IMR-90 (cell line): ENCODE data around the gene NARF. TPM values are rescaled to one million over a fixed set of nuclear protein-coding genes. Genes with fewer than 3 reads are reported as not detected.

Experiments
- ATAC-seq: fragments of 200-7000 bp; cut with Tn5 transposase; 2 replicates; pipeline ENCODE4 v1.9.1; 2020; ENCODE audit warnings: low read depth, mild to moderate bottlenecking, moderate library complexity
- BruUV-seq: library from RNA; stranded (reverse); fragments of 400-500 nt; replicated peaks from 2 replicates; lab custom pipeline; 2021; lab: Mats Ljungman, UMichigan
- CTCF ChIA-PET: fragments of 300-600 bp; formaldehyde crosslinking; extraction: SDS; loops from one replicate; lab custom pipeline; 2021; ENCODE audit warnings: antibody characterized with exemption; lab: Yijun Ruan, JAX
- POLR2A ChIA-PET: fragments of 300-600 bp; sonication (Branson Sonifier 250); formaldehyde crosslinking; loops from one replicate; lab custom pipeline; 2022; ENCODE audit warnings: antibody characterized with exemption; ENCODE audit not compliant: unreplicated experiment; lab: Charles Lee
- DNase-seq: peaks from one replicate; pipeline ENCODE4 v3.0.0; 2013
- H2AFZ ChIP-seq: replicated peaks from 2 replicates; pipeline ENCODE3; 2013; ENCODE audit warnings: low read length, mild to moderate bottlenecking; ENCODE audit not compliant: poor library complexity
- H2AK5ac ChIP-seq: 2 replicates; pipeline ENCODE4 v1.6.1; 2013; ENCODE audit warnings: low read depth, low read length, inconsistent platforms
- H2AK9ac ChIP-seq: replicated peaks from 2 replicates; pipeline ENCODE3; 2013; ENCODE audit warnings: mild to moderate bottlenecking, low read depth, low read length, moderate library complexity; ENCODE audit not compliant: poor library complexity
- H2BK120ac ChIP-seq: 2 replicates; pipeline ENCODE4 v1.6.1; 2013; ENCODE audit warnings: low read depth, low read length, inconsistent platforms
- H2BK15ac ChIP-seq: 3 replicates; pipeline ENCODE4 v1.6.1; 2013; ENCODE audit warnings: low read depth, low read length, inconsistent platforms
- H2BK20ac ChIP-seq: 2 replicates; pipeline ENCODE4 v1.6.1; 2013; ENCODE audit warnings: low read depth, mild to moderate bottlenecking, inconsistent platforms, low read length, moderate library complexity
- H2BK5ac ChIP-seq: 2 replicates; pipeline ENCODE4 v1.6.1; 2013; ENCODE audit warnings: mild to moderate bottlenecking, low read depth, low read length, inconsistent platforms; ENCODE audit not compliant: poor library complexity, severe bottlenecking
- H3K14ac ChIP-seq: replicated peaks from 2 replicates; pipeline ENCODE4 v1.6.1; 2013; ENCODE audit warnings: low read depth, low read length, inconsistent platforms
- H3K18ac ChIP-seq: 2 replicates; pipeline ENCODE4 v1.6.1; 2013; ENCODE audit warnings: low read depth, low read length, control low read depth
- H3K23ac ChIP-seq: 2 replicates; pipeline ENCODE4 v1.6.1; 2013; ENCODE audit warnings: low read depth, low read length, inconsistent platforms
- H3K27ac ChIP-seq: 2 replicates; pipeline ENCODE4 v1.5.1; 2013; ENCODE audit warnings: mild to moderate bottlenecking, control low read depth, low read length; ENCODE audit not compliant: insufficient read depth
- H3K27me3 ChIP-seq: 2 replicates; pipeline ENCODE4 v1.6.1; 2013; ENCODE audit warnings: low read length; ENCODE audit not compliant: control insufficient read depth, insufficient read depth
- H3K36me3 ChIP-seq: 2 replicates; pipeline ENCODE4 v1.6.1; 2013; ENCODE audit warnings: low read length, mixed read lengths; ENCODE audit not compliant: control insufficient read depth, insufficient read depth
- H3K4ac ChIP-seq: 2 replicates; pipeline ENCODE4 v1.6.1; 2013; ENCODE audit warnings: low read depth, low read length, inconsistent platforms
- H3K4me1 ChIP-seq: 2 replicates; pipeline ENCODE4 v1.6.1; 2013; ENCODE audit warnings: low read length, mixed read lengths; ENCODE audit not compliant: control insufficient read depth, insufficient read depth
- H3K4me2 ChIP-seq: 2 replicates; pipeline ENCODE4 v1.6.1; 2013; ENCODE audit warnings: low read depth, mild to moderate bottlenecking, control low read depth, low read length, moderate library complexity
- H3K4me3 ChIP-seq: 2 replicates; pipeline ENCODE4 v1.5.1; 2013; ENCODE audit warnings: low read depth, mild to moderate bottlenecking, control low read depth, low read length, moderate library complexity; ENCODE audit not compliant: insufficient read depth
- H3K56ac ChIP-seq: 2 replicates; pipeline ENCODE4 v1.6.1; 2013; ENCODE audit warnings: low read length, inconsistent platforms; ENCODE audit not compliant: insufficient read depth; ENCODE audit errors: extremely low read depth
- H3K79me1 ChIP-seq, 2 experiments: 2 replicates each; pipeline ENCODE4 v1.6.1; 2013; ENCODE audit warnings: low read length in 2 of 2, inconsistent platforms in 1 of 2, low read depth in 1 of 2
- H3K9ac ChIP-seq: 2 replicates; pipeline ENCODE4 v1.6.1; 2013; ENCODE audit warnings: low read depth, low read length, control low read depth
- H3K9me1 ChIP-seq: 2 replicates; pipeline ENCODE4 v1.6.1; 2013; ENCODE audit warnings: low read length, inconsistent platforms; ENCODE audit not compliant: insufficient read depth
- H3K9me3 ChIP-seq: 2 replicates; pipeline ENCODE4 v1.6.1; 2013; ENCODE audit warnings: low read length; ENCODE audit not compliant: control insufficient read depth, insufficient read depth
- H4K20me1 ChIP-seq: 2 replicates; pipeline ENCODE4 v1.6.1; 2013; ENCODE audit warnings: low read length, inconsistent platforms; ENCODE audit not compliant: insufficient read depth
- H4K5ac ChIP-seq: 2 replicates; pipeline ENCODE4 v1.6.1; 2013; ENCODE audit warnings: mild to moderate bottlenecking, low read depth, low read length, control low read depth
- H4K8ac ChIP-seq, 2 experiments: 2 replicates each; pipeline ENCODE4 v1.6.1; 2013; ENCODE audit warnings: low read depth in 2 of 2, low read length in 2 of 2, control low read depth in 1 of 2, inconsistent platforms in 1 of 2
- H4K91ac ChIP-seq: 2 replicates; pipeline ENCODE4 v1.6.1; 2013; ENCODE audit warnings: low read depth, low read length, inconsistent platforms; ENCODE audit not compliant: insufficient read depth
- BHLHE40 ChIP-seq: fragments of 150-350 bp; IDR thresholded peaks from 2 replicates; pipeline ENCODE4 v1.6.1; 2016; ENCODE audit warnings: mild to moderate bottlenecking, low read depth, low read length
- CHD1 ChIP-seq: IDR thresholded peaks from 2 replicates; pipeline ENCODE4 v1.6.1; 2012; ENCODE audit warnings: low read depth, low read length, improper control_type of control experiment
- FOS ChIP-seq: fragments of 150-350 bp; IDR thresholded peaks from 2 replicates; pipeline ENCODE4 v1.6.1; 2016; ENCODE audit warnings: low read depth, low read length
- MXI1 ChIP-seq: IDR thresholded peaks from 2 replicates; pipeline ENCODE4 v1.6.1; 2012; ENCODE audit warnings: low read depth, mild to moderate bottlenecking, low read length, moderate library complexity, borderline replicate concordance
- NFE2L2 ChIP-seq: fragments of 150-350 bp; IDR thresholded peaks from 2 replicates; pipeline ENCODE4 v1.6.1; 2016; ENCODE audit warnings: low read depth, mild to moderate bottlenecking, low read length
- POLR2A ChIP-seq: IDR thresholded peaks from 2 replicates; pipeline ENCODE4 v1.6.1; 2012; ENCODE audit warnings: mild to moderate bottlenecking, low read depth, low read length
- RCOR1 ChIP-seq: IDR thresholded peaks from 2 replicates; pipeline ENCODE4 v1.6.1; 2012; ENCODE audit warnings: mild to moderate bottlenecking, low read length, improper control_type of control experiment; ENCODE audit not compliant: insufficient replicate concordance
- WGBS, 2 experiments: methylation state at CpG; one replicate each; pipeline versions ENCODE4 v1.1.5 to v1.1.7; 2013; ENCODE audit warnings: missing lambda C conversion rate in 2 of 2; ENCODE audit not compliant: insufficient read length in 1 of 2; ENCODE audit errors: extremely low coverage in 2 of 2; 5-methylcytosine and 5-hydroxymethylcytosine counted together
- dilution Hi-C: fragments of 300-500 bp; cut with HindIII; formaldehyde crosslinking; loops from one replicate; pipeline ENCODE4 v1.14.3; 2018; ENCODE audit warnings: low sequenced_read_pairs; ENCODE audit not compliant: unreplicated experiment
- in situ Hi-C: fragments of 300-500 bp; cut with MboI; formaldehyde crosslinking; loops from 3 replicates; pipeline ENCODE4 v1.14.3; 2019; ENCODE audit warnings: low sequenced_read_pairs, inconsistent platforms, mixed read lengths
- intact Hi-C: fragments of 100-400 bp; cut with micrococcal nuclease; formaldehyde crosslinking; loops from 2 replicates; pipeline ENCODE4 v1.10.0; 2022
- polyA plus RNA-seq, 3 experiments: library from polyadenylated mRNA; depleted of rRNA; stranded (reverse); fragments of >200 nt; gene quantifications; 2 replicates each; pipeline ENCODE4 v1.2.3, GENCODE V29; 2012; ENCODE audit warnings: low replicate concordance in 1 of 3
- total RNA-seq: library from RNA; depleted of rRNA; stranded (reverse); fragments of >200 nt; gene quantifications from 2 replicates; pipeline ENCODE4 v1.2.3, GENCODE V29; 2012
- TF ChIP-seq, protein P1 (sequence below): fragments of 150-350 bp; IDR thresholded peaks from 2 replicates; pipeline ENCODE4 v1.6.1; 2017; ENCODE audit warnings: mild to moderate bottlenecking, antibody characterized with exemption, low read length, low read depth

The NARF gene
- total and polyA plus RNA-seq, 2 of the 4 experiments (the other 2 are of a cell fraction): 83.7 to 94.8 TPM

- H3K9ac ChIP-seq: no peak overlapping the region
- no peak overlapping the region for H3K18ac ChIP-seq
- peaks cover 25% of the 10 kb centered on the region for H4K20me1 ChIP-seq
- H3K36me3 ChIP-seq: peaks cover 2% of the 10 kb centered on the region; the same call in 1 of the 2 replicates
- no peak overlapping the region for H2AK9ac ChIP-seq
- DNase-seq (no peak), ATAC-seq (no peak)
- H3K56ac ChIP-seq: no peak overlapping the region
- no peak for TF ChIP-seq MXI1
- no peak for TF ChIP-seq BHLHE40
- TF ChIP-seq, protein P1, sequence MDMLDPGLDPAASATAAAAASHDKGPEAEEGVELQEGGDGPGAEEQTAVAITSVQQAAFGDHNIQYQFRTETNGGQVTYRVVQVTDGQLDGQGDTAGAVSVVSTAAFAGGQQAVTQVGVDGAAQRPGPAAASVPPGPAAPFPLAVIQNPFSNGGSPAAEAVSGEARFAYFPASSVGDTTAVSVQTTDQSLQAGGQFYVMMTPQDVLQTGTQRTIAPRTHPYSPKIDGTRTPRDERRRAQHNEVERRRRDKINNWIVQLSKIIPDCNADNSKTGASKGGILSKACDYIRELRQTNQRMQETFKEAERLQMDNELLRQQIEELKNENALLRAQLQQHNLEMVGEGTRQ: no peak
- TF ChIP-seq CHD1: no peak
- TF ChIP-seq POLR2A: no peak
- no peak for TF ChIP-seq FOS
- no peak for TF ChIP-seq NFE2L2
- no peak for TF ChIP-seq RCOR1
- H3K27me3 ChIP-seq: no peaks in the 10 kb centered on the region
- no peak overlapping the region for H4K5ac ChIP-seq
- H3K4ac ChIP-seq: no peak overlapping the region
- H2AK5ac ChIP-seq: no peak overlapping the region
- no peak overlapping the region for H2BK5ac ChIP-seq
- no peaks in the 10 kb centered on the region for H3K9me3 ChIP-seq
- H4K91ac ChIP-seq: no peak overlapping the region
- BruUV-seq: no TSS peak
- dilution Hi-C loops (no loop called here), intact Hi-C loops (no loop called here), in situ Hi-C loops (no loop called here)
- POLR2A ChIA-PET: no interaction called here
- H3K4me3 ChIP-seq: no peak overlapping the region
- CTCF ChIA-PET: no interaction called here
- no CpG with 5 or more reads among the region's 4 CpGs for WGBS, 2 experiments
- H3K79me1 ChIP-seq: peaks cover 0 to 21% of the 10 kb centered on the region in 2 experiments; a peak in 2 of 4 replicates
- H3K14ac ChIP-seq: no peak overlapping the region
- no peaks in the 10 kb centered on the region for H3K4me1 ChIP-seq
- 0 out of 2 replicates have a peak, but pooled peaks cover 4% of the 10 kb centered on the region for H3K9me1 ChIP-seq
- no peak overlapping the region for H2BK120ac ChIP-seq
- H3K27ac ChIP-seq: no peak overlapping the region
- no peak overlapping the region for H4K8ac ChIP-seq
- H2BK20ac ChIP-seq: no peak overlapping the region
- no peak overlapping the region for H3K23ac ChIP-seq
- no peak overlapping the region for H2AFZ ChIP-seq
- H3K4me2 ChIP-seq: no peak overlapping the region
- H2BK15ac ChIP-seq: no peak overlapping the region
Measured at GRCh38 chr17:82416264-82416663, 42.3 kb upstream of the NARF start.
